ENCODE results near the gene MAP3K12. TPM values are rescaled to one million over a fixed set of nuclear protein-coding genes. Genes with fewer than 3 reads are reported as not detected.

MAP3K12 gene
- total and polyA plus RNA-seq, 4 donors = 26.4 to 75.6 (median 47.0) TPM

- no peaks in the 10 kb centered on the region for H3K9me3 ChIP-seq (ENCODE audit: control insufficient read depth, insufficient read depth, low read length)
- no peak overlapping the region for H3K27ac ChIP-seq (ENCODE audit: low read depth, low read length)
- peaks cover 66% of the 10 kb centered on the region for H3K36me3 ChIP-seq (ENCODE audit: control insufficient read depth, insufficient read depth, low read length)
- no CpG with 5 or more reads among the region's 2 CpGs for WGBS (ENCODE audit: insufficient coverage)
- DNase-seq (ENCODE audit: low read depth in 4 of 6, low spot score in 6 of 6) = no peak
- H3K4me3 ChIP-seq (ENCODE audit: low read depth, low read length) = no peak overlapping the region
- H3K4me1 ChIP-seq (ENCODE audit: control insufficient read depth, insufficient read depth, low read length) = no peaks in the 10 kb centered on the region
- H3K27me3 ChIP-seq (ENCODE audit: control insufficient read depth, insufficient read depth, low read length) = no peaks in the 10 kb centered on the region
Measured at GRCh38 chr12:53474077-53474476, 25.2 kb downstream of the MAP3K12 start.

GRCh38 chr12:53472056-53472582 is 27.1 kb downstream of the MAP3K12 start:
- H3K4me3 ChIP-seq (ENCODE audit: low read depth, low read length) = no peak overlapping the region
- no peak overlapping the region for H3K27ac ChIP-seq (ENCODE audit: low read depth, low read length)
- peaks cover 73% of the 10 kb centered on the region for H3K36me3 ChIP-seq (ENCODE audit: control insufficient read depth, insufficient read depth, low read length)
- H3K9me3 ChIP-seq (ENCODE audit: control insufficient read depth, insufficient read depth, low read length) = no peaks in the 10 kb centered on the region
- DNase-seq (ENCODE audit: low read depth in 4 of 6, low spot score in 6 of 6) = no peak
- H3K4me1 ChIP-seq (ENCODE audit: control insufficient read depth, insufficient read depth, low read length) = no peaks in the 10 kb centered on the region
- H3K27me3 ChIP-seq (ENCODE audit: control insufficient read depth, insufficient read depth, low read length) = no peaks in the 10 kb centered on the region
- WGBS (ENCODE audit: insufficient coverage) = no CpG with 5 or more reads among the region's 1 CpG

- 83% methylated on average over 1 of the region's 1 CpG for WGBS (ENCODE audit: insufficient coverage)
- Histone ChIP-seq H3K4me3 (ENCODE audit: low read depth, low read length) (no peak overlapping the region), H3K9me3 (ENCODE audit: control insufficient read depth, insufficient read depth, low read length) (no peaks in the 10 kb centered on the region), H3K27me3 (ENCODE audit: control insufficient read depth, insufficient read depth, low read length) (no peaks in the 10 kb centered on the region), H3K4me1 (ENCODE audit: control insufficient read depth, insufficient read depth, low read length) (no peaks in the 10 kb centered on the region), H3K36me3 (ENCODE audit: control insufficient read depth, insufficient read depth, low read length) (peaks cover 66% of the 10 kb centered on the region), H3K27ac (ENCODE audit: low read depth, low read length) (no peak overlapping the region)
- DNase-seq (ENCODE audit: low read depth in 4 of 6, low spot score in 6 of 6) = no peak
Measured at GRCh38 chr12:53468282-53468681, 31.0 kb downstream of the MAP3K12 start.

DNA sequence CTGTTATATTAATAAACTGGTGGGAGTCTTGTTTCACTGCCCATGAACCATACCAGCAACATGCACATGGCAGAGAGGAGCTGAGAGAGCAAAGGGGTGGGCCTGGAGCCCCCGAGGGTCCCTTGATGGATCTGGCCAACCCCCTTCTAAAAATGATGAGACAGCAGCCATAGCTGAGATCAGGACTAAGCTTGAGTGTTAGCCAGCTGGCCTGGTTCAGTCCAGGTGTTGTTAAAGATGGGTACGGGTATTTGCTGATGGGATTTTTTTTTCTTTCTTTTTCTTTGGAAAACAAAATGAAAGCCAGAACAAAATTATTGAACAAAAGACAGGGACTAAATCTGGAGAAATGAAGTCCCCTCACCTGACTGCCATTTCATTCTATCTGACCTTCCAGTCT is 31.4 kb downstream of the MAP3K12 start:
- H3K27ac ChIP-seq (ENCODE audit: low read depth, low read length) = no peak overlapping the region
- no peaks in the 10 kb centered on the region for H3K4me1 ChIP-seq (ENCODE audit: control insufficient read depth, insufficient read depth, low read length)
- peaks cover 64% of the 10 kb centered on the region for H3K36me3 ChIP-seq (ENCODE audit: control insufficient read depth, insufficient read depth, low read length)

DNA sequence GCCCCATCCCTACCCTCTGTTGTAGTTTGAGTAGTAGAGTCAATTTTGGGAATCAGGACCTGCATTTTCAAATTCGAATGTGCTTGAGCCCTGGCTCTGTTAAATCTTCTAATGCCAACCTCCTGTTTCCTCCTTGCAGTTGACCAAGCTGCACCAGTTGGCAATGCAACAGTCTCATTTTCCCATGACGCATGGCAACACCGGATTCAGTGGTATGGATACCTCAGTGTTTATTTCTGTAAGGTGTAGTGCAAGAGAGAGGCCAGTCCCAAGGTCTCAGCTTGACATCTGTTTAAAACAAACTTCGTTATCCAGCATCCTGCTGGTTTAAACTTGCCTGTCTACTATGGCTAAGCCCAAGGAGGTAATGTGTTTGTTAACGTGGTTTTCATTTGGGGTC is 32.2 kb downstream of the MAP3K12 start:
- peaks cover 69% of the 10 kb centered on the region for H3K36me3 ChIP-seq (ENCODE audit: control insufficient read depth, insufficient read depth, low read length)
- DNase-seq (ENCODE audit: low read depth in 4 of 6, low spot score in 6 of 6) = no peak
- H3K27me3 ChIP-seq (ENCODE audit: control insufficient read depth, insufficient read depth, low read length) = no peaks in the 10 kb centered on the region
- 100% methylated on average over 2 of the region's 5 CpGs for WGBS (ENCODE audit: insufficient coverage)
- H3K27ac ChIP-seq (ENCODE audit: low read depth, low read length) = no peak overlapping the region
- no peaks in the 10 kb centered on the region for H3K9me3 ChIP-seq (ENCODE audit: control insufficient read depth, insufficient read depth, low read length)
- no peaks in the 10 kb centered on the region for H3K4me1 ChIP-seq (ENCODE audit: control insufficient read depth, insufficient read depth, low read length)
- no peak overlapping the region for H3K4me3 ChIP-seq (ENCODE audit: low read depth, low read length)

More for the DNA sequence above, 31.4 kb downstream of the MAP3K12 start:
- no peak for DNase-seq (ENCODE audit: low read depth in 4 of 6, low spot score in 6 of 6)
- Histone ChIP-seq H3K27me3 (ENCODE audit: control insufficient read depth, insufficient read depth, low read length) (no peaks in the 10 kb centered on the region), H3K4me3 (ENCODE audit: low read depth, low read length) (no peak overlapping the region), H3K9me3 (ENCODE audit: control insufficient read depth, insufficient read depth, low read length) (no peaks in the 10 kb centered on the region)
- 100% methylated on average over 1 of the region's 2 CpGs for WGBS (ENCODE audit: insufficient coverage)

DNA sequence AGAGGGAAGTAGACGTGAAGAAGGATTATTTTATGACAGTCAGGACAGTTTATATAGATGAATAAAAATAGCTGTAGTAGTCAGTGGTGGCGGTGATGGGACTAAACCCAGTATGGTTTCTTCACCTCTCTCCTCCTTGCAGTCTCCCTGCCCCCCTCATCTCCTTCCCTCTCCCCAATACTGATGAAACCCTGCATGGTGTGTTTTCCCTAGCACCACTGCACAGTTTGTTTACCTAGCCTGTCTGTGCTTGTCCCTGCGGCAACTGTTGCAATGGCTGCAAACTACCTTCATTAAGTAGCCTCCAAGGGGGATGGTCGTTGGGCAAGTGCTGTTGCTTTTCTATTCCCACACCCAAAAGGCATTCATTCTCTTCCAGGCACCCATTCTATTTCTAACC is 32.6 kb downstream of the MAP3K12 start:
- WGBS (ENCODE audit: insufficient coverage) = 63% methylated on average over 3 of the region's 4 CpGs
- Histone ChIP-seq H3K27ac (ENCODE audit: low read depth, low read length) (no peak overlapping the region), H3K36me3 (ENCODE audit: control insufficient read depth, insufficient read depth, low read length) (peaks cover 67% of the 10 kb centered on the region)

GRCh38 chr12:53465679-53466078 is 33.6 kb downstream of the MAP3K12 start:
- H3K4me3 ChIP-seq (ENCODE audit: low read depth, low read length) = no peak overlapping the region
- no peaks in the 10 kb centered on the region for H3K9me3 ChIP-seq (ENCODE audit: control insufficient read depth, insufficient read depth, low read length)
- WGBS (ENCODE audit: insufficient coverage) = no CpG with 5 or more reads among the region's 2 CpGs
- DNase-seq (ENCODE audit: low read depth in 4 of 6, low spot score in 6 of 6) = no peak
- H3K27ac ChIP-seq (ENCODE audit: low read depth, low read length) = no peak overlapping the region
- H3K36me3 ChIP-seq (ENCODE audit: control insufficient read depth, insufficient read depth, low read length) = peaks cover 68% of the 10 kb centered on the region
- no peaks in the 10 kb centered on the region for H3K4me1 ChIP-seq (ENCODE audit: control insufficient read depth, insufficient read depth, low read length)
- no peaks in the 10 kb centered on the region for H3K27me3 ChIP-seq (ENCODE audit: control insufficient read depth, insufficient read depth, low read length)

More for the DNA sequence above, 32.6 kb downstream of the MAP3K12 start:
- H3K27me3 ChIP-seq (ENCODE audit: control insufficient read depth, insufficient read depth, low read length) = no peaks in the 10 kb centered on the region
- no peak overlapping the region for H3K4me3 ChIP-seq (ENCODE audit: low read depth, low read length)
- no peaks in the 10 kb centered on the region for H3K9me3 ChIP-seq (ENCODE audit: control insufficient read depth, insufficient read depth, low read length)
- DNase-seq (ENCODE audit: low read depth in 4 of 6, low spot score in 6 of 6) = no peak
- no peaks in the 10 kb centered on the region for H3K4me1 ChIP-seq (ENCODE audit: control insufficient read depth, insufficient read depth, low read length)

GRCh38 chr12:53464685-53465418 is 34.4 kb downstream of the MAP3K12 start:
- Histone ChIP-seq H3K4me1 (ENCODE audit: control insufficient read depth, insufficient read depth, low read length) (no peaks in the 10 kb centered on the region), H3K27ac (ENCODE audit: low read depth, low read length) (no peak overlapping the region), H3K4me3 (ENCODE audit: low read depth, low read length) (no peak overlapping the region), H3K27me3 (ENCODE audit: control insufficient read depth, insufficient read depth, low read length) (no peaks in the 10 kb centered on the region), H3K36me3 (ENCODE audit: control insufficient read depth, insufficient read depth, low read length) (peaks cover 68% of the 10 kb centered on the region), H3K9me3 (ENCODE audit: control insufficient read depth, insufficient read depth, low read length) (no peaks in the 10 kb centered on the region)
- WGBS (ENCODE audit: insufficient coverage) = 85% methylated on average over 5 of the region's 11 CpGs
- DNase-seq (ENCODE audit: low read depth in 4 of 6, low spot score in 6 of 6) = no peak

DNA sequence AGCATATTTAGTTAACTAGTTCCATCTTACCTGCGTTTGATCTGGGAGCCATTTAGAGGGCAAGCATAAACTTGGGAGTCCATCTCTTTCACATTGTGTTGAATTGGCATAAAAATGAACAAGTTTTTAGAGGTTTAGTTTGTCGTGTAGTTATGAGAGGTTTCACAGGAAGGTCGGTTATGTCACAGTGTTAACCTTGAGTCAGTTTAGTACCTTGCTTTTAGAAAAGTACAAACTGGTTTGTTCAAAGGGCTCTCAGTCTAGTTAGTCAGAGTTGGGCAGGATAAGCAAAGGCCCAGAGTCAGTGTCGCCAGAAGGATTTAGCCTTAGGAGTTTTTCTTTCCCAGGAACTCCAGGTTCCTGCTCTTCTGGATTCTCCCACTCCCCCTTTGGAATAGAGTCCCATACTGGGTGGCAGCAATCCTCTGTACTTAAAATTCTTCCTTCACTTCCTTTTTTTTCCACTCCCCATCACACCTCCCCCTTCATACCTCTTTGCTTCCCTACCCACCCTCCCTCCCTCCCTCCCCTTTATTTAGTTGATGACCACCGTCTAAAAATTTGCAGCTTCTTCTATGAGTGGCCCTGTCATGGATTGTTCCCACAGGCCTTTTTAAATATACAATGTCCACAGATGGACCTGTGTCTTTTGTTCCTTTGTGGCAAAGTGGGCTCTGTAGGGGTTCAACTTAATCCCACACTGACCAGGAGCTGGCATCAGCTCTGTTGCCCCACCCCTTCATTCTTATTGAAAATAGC is 35.3 kb downstream of the MAP3K12 start:
- no peaks in the 10 kb centered on the region for H3K4me1 ChIP-seq (ENCODE audit: control insufficient read depth, insufficient read depth, low read length)
- no peaks in the 10 kb centered on the region for H3K9me3 ChIP-seq (ENCODE audit: control insufficient read depth, insufficient read depth, low read length)
- peaks cover 65% of the 10 kb centered on the region for H3K36me3 ChIP-seq (ENCODE audit: control insufficient read depth, insufficient read depth, low read length)
- WGBS (ENCODE audit: insufficient coverage) = 83% methylated on average over 4 of the region's 5 CpGs
- H3K27me3 ChIP-seq (ENCODE audit: control insufficient read depth, insufficient read depth, low read length) = no peaks in the 10 kb centered on the region
- no peak for DNase-seq (ENCODE audit: low read depth in 4 of 6, low spot score in 6 of 6)
- H3K4me3 ChIP-seq (ENCODE audit: low read depth, low read length) = no peak overlapping the region
- no peak overlapping the region for H3K27ac ChIP-seq (ENCODE audit: low read depth, low read length)
